HG02973 (cell line): ENCODE data around the gene SCN5A.

Experiments used
- ATAC-seq: cut with Tn5 transposase; IDR thresholded peaks from one replicate; pipeline ENCODE4 v1.9.1; 2021; ENCODE audit warnings: moderate library complexity; ENCODE audit not compliant: unreplicated experiment

The SCN5A gene

GRCh38 chr3:38545983-38546382, 103.5 kb downstream of the SCN5A start:
- no peak for ATAC-seq

- no peak for ATAC-seq
These were observed 103.9 kb downstream of the SCN5A start for GRCh38 chr3:38545550-38545949.

GRCh38 chr3:38544926-38545325, 104.6 kb downstream of the SCN5A start:
- no peak for ATAC-seq

- no peak for ATAC-seq
These were observed 105.9 kb downstream of the SCN5A start for GRCh38 chr3:38543586-38543985.

GRCh38 chr3:38542401-38543298, 106.8 kb downstream of the SCN5A start:
- no peak for ATAC-seq

GRCh38 chr3:38541806-38542205, 107.7 kb downstream of the SCN5A start:
- no peak for ATAC-seq

- no peak for ATAC-seq
These were observed 110.6 kb downstream of the SCN5A start for GRCh38 chr3:38538773-38539353.

GRCh38 chr3:38536671-38537070, 112.8 kb downstream of the SCN5A start:
- no peak for ATAC-seq

GRCh38 chr3:38534604-38535003, 114.9 kb downstream of the SCN5A start:
- no peak for ATAC-seq

- ATAC-seq = no peak
These were observed 115.3 kb downstream of the SCN5A start for GRCh38 chr3:38534180-38534579.

- ATAC-seq = no peak
These were observed 116.1 kb downstream of the SCN5A start for GRCh38 chr3:38533285-38533976.

GRCh38 chr3:38532529-38532928, 117.0 kb downstream of the SCN5A start:
- ATAC-seq = no peak

GRCh38 chr3:38528457-38528856, 121.0 kb downstream of the SCN5A start:
- no peak for ATAC-seq

GRCh38 chr3:38526792-38527191, 122.7 kb downstream of the SCN5A start:
- no peak for ATAC-seq

- ATAC-seq = no peak
These were observed 125.2 kb downstream of the SCN5A start for GRCh38 chr3:38524141-38524739.

GRCh38 chr3:38522002-38522401, 127.5 kb downstream of the SCN5A start:
- no peak for ATAC-seq

GRCh38 chr3:38521391-38521987, 128.0 kb downstream of the SCN5A start:
- ATAC-seq = no peak

- ATAC-seq = no peak
These were observed 129.8 kb downstream of the SCN5A start for GRCh38 chr3:38519651-38520050.

- no peak for ATAC-seq
These were observed 130.5 kb downstream of the SCN5A start for GRCh38 chr3:38519000-38519399.

GRCh38 chr3:38516669-38517068, 132.8 kb downstream of the SCN5A start:
- ATAC-seq = no peak

- ATAC-seq = no peak
These were observed 134.1 kb downstream of the SCN5A start for GRCh38 chr3:38515367-38515766.
